Thoracic aorta (tissue), 2 donors: Measurements from ENCODE around the gene ATR. TPM values are rescaled to one million over a fixed set of nuclear protein-coding genes. Genes with fewer than 3 reads are reported as not detected.

ENCODE experiments used
- ATAC-seq: fragments of 150-250 bp; one replicate; pipeline ENCODE4 v1.8.0; 2017; ENCODE audit warnings: low read depth; ENCODE audit not compliant: insufficient number of reproducible peaks, low FRiP score
- DNase-seq: peaks from one replicate; pipeline ENCODE4 v3.0.0-alpha.2; 2020; ENCODE audit warnings: low spot score
- H3K27ac ChIP-seq, 2 donors: fragments of 200-600 bp; sonication (generic); 1 replicate in 1 of 2; 2 replicates in 1 of 2; pipeline ENCODE4 v1.5.1; 2016; ENCODE audit warnings: mild to moderate bottlenecking in 2 of 2, moderate library complexity in 2 of 2
- H3K27me3 ChIP-seq: fragments of 200-600 bp; sonication (generic); replicated peaks from 2 replicates; pipeline ENCODE4 v1.6.0; 2016; ENCODE audit warnings: mild to moderate bottlenecking; ENCODE audit not compliant: insufficient read depth
- H3K36me3 ChIP-seq: fragments of 200-600 bp; sonication (generic); one replicate; pipeline ENCODE4 v1.5.1; 2016
- H3K4me1 ChIP-seq, 2 donors: fragments of 200-600 bp; sonication (generic); 1 replicate in 1 of 2; 2 replicates in 1 of 2; pipeline versions ENCODE4 v1.5.1 to v1.6.0; 2016; ENCODE audit warnings: low read depth in 2 of 2, mild to moderate bottlenecking in 1 of 2; ENCODE audit not compliant: control insufficient read depth in 1 of 2
- H3K4me3 ChIP-seq: fragments of 200-600 bp; sonication (generic); 2 replicates; pipeline ENCODE4 v1.5.1; 2016; ENCODE audit warnings: mild to moderate bottlenecking
- H3K9me3 ChIP-seq: fragments of 200-600 bp; sonication (generic); 2 replicates; pipeline ENCODE4 v1.5.1; 2016
- total RNA-seq, 2 donors: library from RNA; depleted of rRNA; stranded (reverse); fragments of >200 nt; gene quantifications; one replicate each; pipeline versions ENCODE4 v1.1.0 to v1.2.3, GENCODE V29; 2016
- TF ChIP-seq, protein P1 (sequence below): fragments of 200-600 bp; sonication (generic); IDR thresholded peaks from one replicate; pipeline ENCODE4 v1.5.1; 2019; ENCODE audit warnings: antibody characterized with exemption

ATR gene
- total RNA-seq, 2 donors from 2014 or later, result 21.3 to 41.6 TPM

DNA sequence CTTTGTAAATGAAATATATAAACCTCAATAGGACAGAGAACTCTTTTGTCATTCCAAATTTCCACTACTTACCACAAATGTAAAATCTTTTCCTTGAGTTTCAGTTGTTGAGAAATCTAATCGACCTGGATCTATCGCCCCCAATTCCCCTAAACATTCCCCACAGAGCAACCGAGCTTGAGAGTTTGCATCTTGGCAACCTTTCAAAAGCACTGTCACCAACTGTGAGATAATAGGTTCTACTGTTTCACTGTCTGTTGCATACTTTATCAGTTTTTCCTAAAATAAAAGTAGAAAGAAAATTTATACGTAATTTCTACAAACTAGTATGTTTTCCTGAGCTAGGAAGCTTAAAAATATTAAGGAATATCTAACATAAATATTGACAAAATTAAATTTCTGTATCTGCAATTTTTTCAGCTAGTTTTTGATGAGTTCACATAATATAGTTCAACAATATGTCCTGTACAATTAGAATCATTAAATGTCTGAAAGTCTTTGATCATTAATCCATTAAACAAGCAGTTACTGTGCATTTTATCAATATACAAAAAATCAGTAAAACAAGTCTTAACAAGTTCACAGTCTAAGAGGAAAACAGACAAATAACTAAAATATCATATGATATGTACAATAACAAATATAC lies 54.5 kb downstream of the ATR start:
- H3K27ac ChIP-seq, result no peak overlapping the region
- DNase-seq (no peak), ATAC-seq (no peak)
- TF ChIP-seq, protein P1, sequence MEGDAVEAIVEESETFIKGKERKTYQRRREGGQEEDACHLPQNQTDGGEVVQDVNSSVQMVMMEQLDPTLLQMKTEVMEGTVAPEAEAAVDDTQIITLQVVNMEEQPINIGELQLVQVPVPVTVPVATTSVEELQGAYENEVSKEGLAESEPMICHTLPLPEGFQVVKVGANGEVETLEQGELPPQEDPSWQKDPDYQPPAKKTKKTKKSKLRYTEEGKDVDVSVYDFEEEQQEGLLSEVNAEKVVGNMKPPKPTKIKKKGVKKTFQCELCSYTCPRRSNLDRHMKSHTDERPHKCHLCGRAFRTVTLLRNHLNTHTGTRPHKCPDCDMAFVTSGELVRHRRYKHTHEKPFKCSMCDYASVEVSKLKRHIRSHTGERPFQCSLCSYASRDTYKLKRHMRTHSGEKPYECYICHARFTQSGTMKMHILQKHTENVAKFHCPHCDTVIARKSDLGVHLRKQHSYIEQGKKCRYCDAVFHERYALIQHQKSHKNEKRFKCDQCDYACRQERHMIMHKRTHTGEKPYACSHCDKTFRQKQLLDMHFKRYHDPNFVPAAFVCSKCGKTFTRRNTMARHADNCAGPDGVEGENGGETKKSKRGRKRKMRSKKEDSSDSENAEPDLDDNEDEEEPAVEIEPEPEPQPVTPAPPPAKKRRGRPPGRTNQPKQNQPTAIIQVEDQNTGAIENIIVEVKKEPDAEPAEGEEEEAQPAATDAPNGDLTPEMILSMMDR, result no peak
- no peaks in the 10 kb centered on the region for H3K27me3 ChIP-seq
- H3K36me3 ChIP-seq, result peaks cover 18% of the 10 kb centered on the region
- no peaks in the 10 kb centered on the region for H3K9me3 ChIP-seq
- H3K4me3 ChIP-seq, result no peak overlapping the region
- no peaks in the 10 kb centered on the region for H3K4me1 ChIP-seq

DNA sequence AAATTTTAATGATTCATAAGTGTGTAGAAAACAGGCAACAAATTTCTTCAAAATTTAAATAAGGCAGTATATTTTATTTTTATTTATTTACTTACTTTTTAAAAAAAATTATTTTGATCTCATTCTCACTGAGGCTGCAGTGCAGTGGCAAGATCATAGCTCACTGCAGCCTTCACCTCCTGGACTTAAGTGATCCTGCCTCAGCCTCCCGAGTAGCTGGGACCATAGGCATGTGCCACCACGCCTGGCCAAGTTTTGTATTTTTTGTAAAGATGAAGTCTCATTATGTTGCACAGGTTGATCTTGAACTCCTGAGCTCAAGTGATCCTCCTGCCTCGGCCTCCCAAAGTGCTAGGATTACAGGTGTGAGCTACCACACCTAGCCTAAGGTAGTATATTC lies 69.5 kb downstream of the ATR start:
- TF ChIP-seq, protein P1, result no peak
- H3K27me3 ChIP-seq, result no peaks in the 10 kb centered on the region
- no peaks in the 10 kb centered on the region for H3K9me3 ChIP-seq
- no peak overlapping the region for H3K27ac ChIP-seq
- peaks cover 5% of the 10 kb centered on the region for H3K36me3 ChIP-seq
- ATAC-seq (no peak), DNase-seq (no peak)
- H3K4me1 ChIP-seq, result no peaks in the 10 kb centered on the region
- no peak overlapping the region for H3K4me3 ChIP-seq

DNA sequence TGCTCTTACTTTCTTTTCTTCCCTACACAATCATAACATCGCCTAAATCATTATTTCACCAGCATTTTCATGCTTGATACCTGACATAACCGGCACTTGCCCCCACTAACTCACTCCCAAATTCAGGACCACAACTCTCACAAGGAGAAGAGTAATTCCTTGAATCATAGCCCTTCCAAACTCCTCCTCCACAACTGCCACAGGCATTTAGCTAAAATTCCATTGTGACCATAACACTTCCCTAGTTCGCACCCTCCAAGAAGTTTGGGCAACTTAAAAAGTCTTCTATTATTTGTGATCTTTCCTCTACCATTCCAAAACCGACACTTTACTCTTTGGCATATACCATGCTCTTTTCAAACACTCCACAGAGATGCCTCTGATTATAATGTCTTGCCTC lies 71.3 kb downstream of the ATR start:
- ATAC-seq (no peak), DNase-seq (no peak)
- Histone ChIP-seq H3K36me3 (peaks cover 5% of the 10 kb centered on the region), H3K4me3 (no peak overlapping the region), H3K27me3 (no peaks in the 10 kb centered on the region), H3K4me1 (no peaks in the 10 kb centered on the region), H3K27ac (no peak overlapping the region), H3K9me3 (no peaks in the 10 kb centered on the region)
- TF ChIP-seq, protein P1, result no peak

DNA sequence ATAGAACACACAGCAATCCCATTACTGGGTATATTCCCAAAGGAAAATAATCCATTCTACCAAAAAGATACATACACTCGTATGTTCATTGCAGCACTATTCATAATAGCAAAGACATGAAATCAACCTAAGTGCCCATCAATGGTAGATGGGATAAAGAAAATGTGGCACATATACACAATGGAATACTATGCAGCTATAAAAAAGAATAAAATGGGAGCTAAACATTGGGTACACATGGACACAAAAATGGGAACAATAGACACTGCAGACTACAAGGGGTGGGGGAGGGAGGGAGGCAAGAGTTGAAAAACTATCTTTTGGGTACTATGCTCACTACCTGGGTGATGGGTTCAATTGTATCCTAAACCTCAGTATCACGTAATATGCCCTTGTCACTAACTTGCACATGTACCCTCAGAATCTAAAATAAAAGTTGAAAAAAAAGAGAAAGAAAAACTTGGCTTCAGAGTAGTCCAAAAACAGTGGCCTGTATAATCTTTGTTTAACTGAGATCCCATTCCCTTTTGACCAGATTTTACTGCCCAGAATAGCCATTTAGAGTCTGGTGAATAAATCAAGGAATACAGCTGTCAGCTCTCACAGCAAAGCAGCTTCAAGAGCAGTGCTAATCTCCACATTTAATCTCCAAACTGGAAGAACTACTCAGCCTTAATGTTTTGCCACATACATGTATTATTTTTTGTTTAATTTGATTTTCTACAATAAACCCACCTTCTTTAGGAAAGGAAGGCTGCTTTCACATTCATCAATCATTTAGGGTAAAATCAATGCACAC lies 76.1 kb downstream of the ATR start:
- TF ChIP-seq, protein P1, result no peak
- H3K27ac ChIP-seq, result no peak overlapping the region
- ATAC-seq (no peak), DNase-seq (no peak)
- H3K9me3 ChIP-seq, result no peaks in the 10 kb centered on the region
- H3K4me3 ChIP-seq, result no peak overlapping the region
- H3K27me3 ChIP-seq, result no peaks in the 10 kb centered on the region
- H3K36me3 ChIP-seq, result peaks cover 5% of the 10 kb centered on the region
- peaks cover 5 to 17% of the 10 kb centered on the region in 2 donors for H3K4me1 ChIP-seq

DNA sequence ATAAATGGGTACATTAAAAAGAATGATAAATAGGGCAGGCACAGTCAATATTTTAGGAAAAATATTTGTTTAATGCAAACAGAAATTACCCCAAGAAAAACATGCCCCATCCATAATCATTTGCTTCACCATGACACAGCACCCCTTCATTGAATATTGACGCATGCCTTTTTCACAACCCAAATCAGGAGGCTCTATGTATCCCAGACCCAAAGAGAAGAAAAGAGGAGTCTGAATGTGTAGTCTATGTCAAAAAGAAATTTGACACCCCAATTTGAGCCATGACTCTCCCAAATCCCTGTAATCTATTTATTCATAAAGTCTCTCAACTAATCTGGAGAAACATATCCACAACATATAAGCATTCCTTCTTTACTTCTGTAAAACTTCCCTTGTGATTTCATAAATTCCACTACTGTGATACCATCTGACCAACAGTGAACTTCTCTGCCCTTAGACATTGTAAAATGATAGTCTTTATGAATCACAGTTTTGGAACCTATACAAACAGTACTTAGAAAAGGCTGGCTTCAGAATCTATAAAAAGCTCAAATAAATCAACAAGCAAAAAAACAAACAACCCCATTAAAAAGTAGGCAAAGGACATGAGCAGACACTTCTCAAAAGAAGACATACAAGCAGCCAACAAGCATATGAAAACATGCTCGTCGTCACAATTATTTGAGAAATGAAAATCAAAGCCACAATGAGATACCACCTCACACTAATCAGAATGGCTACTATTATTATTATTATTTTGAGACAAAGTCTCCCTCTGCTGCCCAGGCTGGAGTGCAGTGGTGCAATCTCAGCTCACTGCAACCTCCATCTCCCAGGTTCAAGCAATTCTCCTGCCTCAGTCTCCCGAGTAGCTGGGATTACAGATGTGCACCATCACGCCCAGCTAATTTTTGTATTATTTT lies 77.3 kb downstream of the ATR start:
- Histone ChIP-seq H3K4me3 (no peak overlapping the region), H3K27me3 (no peaks in the 10 kb centered on the region), H3K27ac (no peak overlapping the region), H3K9me3 (no peaks in the 10 kb centered on the region), H3K4me1 (peaks cover 5 to 17% of the 10 kb centered on the region in 2 donors), H3K36me3 (peaks cover 7% of the 10 kb centered on the region)
- TF ChIP-seq, protein P1, result no peak
- ATAC-seq, result no peak
- DNase-seq, result no peak
